HS-27A (cell line): ENCODE measurements around the gene CHSY1.

Experiments used
- DNase-seq: peaks from one replicate; pipeline ENCODE4 v3.0.0-alpha.2; 2012; ENCODE audit warnings: low read depth, missing footprints

The CHSY1 gene

GRCh38 chr15:101210466-101210865, 41.4 kb downstream of the CHSY1 start:
- no peak for DNase-seq

- DNase-seq = no peak
These were observed 41.8 kb downstream of the CHSY1 start for GRCh38 chr15:101210058-101210457.

- no peak for DNase-seq
These were observed 42.5 kb downstream of the CHSY1 start for GRCh38 chr15:101209285-101209845.

GRCh38 chr15:101207867-101208288, 44.0 kb downstream of the CHSY1 start:
- no peak for DNase-seq

- DNase-seq = no peak
These were observed 45.7 kb downstream of the CHSY1 start for GRCh38 chr15:101206176-101206591.

- DNase-seq = no peak
These were observed 46.9 kb downstream of the CHSY1 start for GRCh38 chr15:101204739-101205535.

GRCh38 chr15:101203607-101204189, 48.1 kb downstream of the CHSY1 start:
- DNase-seq = no peak

GRCh38 chr15:101203029-101203573, 48.7 kb downstream of the CHSY1 start:
- DNase-seq = no peak

- peak; percentile 97 for DNase-seq
These were observed 50.3 kb downstream of the CHSY1 start for GRCh38 chr15:101201411-101202174.

GRCh38 chr15:101200181-101200580, 51.7 kb downstream of the CHSY1 start:
- DNase-seq = no peak

GRCh38 chr15:101198800-101199199, 53.0 kb downstream of the CHSY1 start:
- DNase-seq = peak; percentile 27

- no peak for DNase-seq
These were observed 53.7 kb downstream of the CHSY1 start for GRCh38 chr15:101198031-101198575.

- DNase-seq = no peak
These were observed 57.2 kb downstream of the CHSY1 start for GRCh38 chr15:101194546-101195125.

GRCh38 chr15:101193806-101194545, 57.9 kb downstream of the CHSY1 start:
- DNase-seq = no peak

GRCh38 chr15:101193120-101193644, 58.7 kb downstream of the CHSY1 start:
- DNase-seq = no peak

- no peak for DNase-seq
These were observed 59.8 kb downstream of the CHSY1 start for GRCh38 chr15:101192081-101192480.

- DNase-seq = no peak
These were observed 60.6 kb downstream of the CHSY1 start for GRCh38 chr15:101191242-101191641.

- no peak for DNase-seq
These were observed 61.7 kb downstream of the CHSY1 start for GRCh38 chr15:101190092-101190595.

GRCh38 chr15:101189409-101190091, 62.3 kb downstream of the CHSY1 start:
- no peak for DNase-seq
